Measurements from ENCODE around the gene SCUBE1.

- TF ChIP-seq POLR2AphosphoS5 (IDR thresholded peaks at IDR 0.05), result no peak
- TF ChIP-seq, protein P1, sequence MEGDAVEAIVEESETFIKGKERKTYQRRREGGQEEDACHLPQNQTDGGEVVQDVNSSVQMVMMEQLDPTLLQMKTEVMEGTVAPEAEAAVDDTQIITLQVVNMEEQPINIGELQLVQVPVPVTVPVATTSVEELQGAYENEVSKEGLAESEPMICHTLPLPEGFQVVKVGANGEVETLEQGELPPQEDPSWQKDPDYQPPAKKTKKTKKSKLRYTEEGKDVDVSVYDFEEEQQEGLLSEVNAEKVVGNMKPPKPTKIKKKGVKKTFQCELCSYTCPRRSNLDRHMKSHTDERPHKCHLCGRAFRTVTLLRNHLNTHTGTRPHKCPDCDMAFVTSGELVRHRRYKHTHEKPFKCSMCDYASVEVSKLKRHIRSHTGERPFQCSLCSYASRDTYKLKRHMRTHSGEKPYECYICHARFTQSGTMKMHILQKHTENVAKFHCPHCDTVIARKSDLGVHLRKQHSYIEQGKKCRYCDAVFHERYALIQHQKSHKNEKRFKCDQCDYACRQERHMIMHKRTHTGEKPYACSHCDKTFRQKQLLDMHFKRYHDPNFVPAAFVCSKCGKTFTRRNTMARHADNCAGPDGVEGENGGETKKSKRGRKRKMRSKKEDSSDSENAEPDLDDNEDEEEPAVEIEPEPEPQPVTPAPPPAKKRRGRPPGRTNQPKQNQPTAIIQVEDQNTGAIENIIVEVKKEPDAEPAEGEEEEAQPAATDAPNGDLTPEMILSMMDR (IDR thresholded peaks at IDR 0.05), result no peak
- TF ChIP-seq POLR2A (IDR thresholded peaks at IDR 0.05), result no peak
Observed at GRCh38 chr22:43247546-43248260, 95.5 kb downstream of the SCUBE1 start.

Measured in gastroesophageal sphincter (tissue), 3 donors.